WTC11 (cell line): ENCODE measurements around the gene PAK5. TPM values are rescaled to one million over a fixed set of nuclear protein-coding genes. Genes with fewer than 3 reads are reported as not detected.

ENCODE experiments used
- ATAC-seq: fragments of 200-7000 bp; cut with Tn5 transposase; 2 replicates; pipeline ENCODE4 v1.10.0; 2021; ENCODE audit warnings: mild to moderate bottlenecking, moderate library complexity
- CTCF ChIA-PET: fragments of 300-600 bp; sonication (Branson Sonifier 250); formaldehyde crosslinking; loops from one replicate; lab custom pipeline; 2021; ENCODE audit warnings: antibody characterized with exemption; lab: Charles Lee
- POLR2A ChIA-PET: fragments of 350-600 bp; sonication (Branson Sonifier 250); formaldehyde crosslinking; loops from one replicate; lab custom pipeline; 2021; ENCODE audit warnings: antibody characterized with exemption; lab: Charles Lee
- DNase-seq: peaks from one replicate; pipeline ENCODE4 v3.0.0; 2021; ENCODE audit warnings: low spot score
- H3K27ac Mint-ChIP-seq: 2 replicates; pipeline ENCODE4 v1.8.0; 2021; ENCODE audit warnings: mixed read lengths
- H3K27me3 Mint-ChIP-seq: 2 replicates; pipeline ENCODE4 v1.8.0; 2021; ENCODE audit warnings: low read depth, mild to moderate bottlenecking, moderate library complexity, mixed read lengths
- H3K36me3 Mint-ChIP-seq: 2 replicates; pipeline ENCODE4 v1.8.0; 2021; ENCODE audit warnings: mixed read lengths
- H3K4me1 Mint-ChIP-seq: 2 replicates; pipeline ENCODE4 v1.8.0; 2022; ENCODE audit warnings: mixed read lengths
- H3K4me3 Mint-ChIP-seq: 2 replicates; pipeline ENCODE4 v1.8.0; 2021; ENCODE audit warnings: mild to moderate bottlenecking, moderate library complexity, mixed read lengths
- H3K9me3 Mint-ChIP-seq: 2 replicates; pipeline ENCODE4 v1.8.0; 2021; ENCODE audit warnings: mixed read lengths
- CBFB ChIP-seq: sonication (generic); formaldehyde crosslinking; IDR thresholded peaks from 2 replicates; pipeline ENCODE4 v1.8.1; 2022; ENCODE audit warnings: mild to moderate bottlenecking, low read depth, missing genetic modification reagents
- CDX4 ChIP-seq: fragments of 250-450 bp; sonication (Bioruptor Pico); IDR thresholded peaks from 2 replicates; pipeline ENCODE4 v1.9.0; 2021; ENCODE audit warnings: moderate library complexity, mild to moderate bottlenecking, inconsistent platforms, borderline replicate concordance
- ESRRA ChIP-seq: sonication (generic); formaldehyde crosslinking; IDR thresholded peaks from 2 replicates; pipeline ENCODE4 v1.8.1; 2022; ENCODE audit warnings: mild to moderate bottlenecking, missing genetic modification reagents, borderline replicate concordance
- ETV6 ChIP-seq: sonication (generic); formaldehyde crosslinking; IDR thresholded peaks from 2 replicates; pipeline ENCODE4 v1.8.1; 2022; ENCODE audit warnings: mild to moderate bottlenecking, missing genetic modification reagents
- GABPB1 ChIP-seq: sonication (generic); formaldehyde crosslinking; IDR thresholded peaks from 2 replicates; pipeline ENCODE4 v1.8.1; 2023; ENCODE audit warnings: mild to moderate bottlenecking, missing genetic modification reagents
- JAZF1 ChIP-seq: fragments of 250-450 bp; sonication (Bioruptor Pico); IDR thresholded peaks from 2 replicates; pipeline ENCODE4 v1.9.0; 2021; ENCODE audit warnings: moderate library complexity, mild to moderate bottlenecking, inconsistent platforms
- NR2C2 ChIP-seq: sonication (generic); formaldehyde crosslinking; IDR thresholded peaks from 2 replicates; pipeline ENCODE4 v1.8.0; 2022; ENCODE audit warnings: mild to moderate bottlenecking, missing genetic modification reagents
- PREB ChIP-seq: sonication (generic); formaldehyde crosslinking; IDR thresholded peaks from 2 replicates; pipeline ENCODE4 v1.8.1; 2022; ENCODE audit warnings: mild to moderate bottlenecking, missing genetic modification reagents, moderate library complexity, borderline replicate concordance
- STAT6 ChIP-seq: sonication (generic); formaldehyde crosslinking; conservative IDR thresholded peaks from 2 replicates; pipeline ENCODE4 v1.8.1; 2023; ENCODE audit warnings: mild to moderate bottlenecking, low read depth, missing genetic modification reagents, moderate library complexity
- ZNF121 ChIP-seq: sonication (generic); formaldehyde crosslinking; IDR thresholded peaks from 2 replicates; pipeline ENCODE4 v1.8.0; 2023; ENCODE audit warnings: missing genetic modification reagents
- ZNF263 ChIP-seq: sonication (generic); formaldehyde crosslinking; IDR thresholded peaks from 2 replicates; pipeline ENCODE4 v1.8.1; 2022; ENCODE audit warnings: low read depth, mild to moderate bottlenecking, moderate library complexity, missing genetic modification reagents
- ZNF317 ChIP-seq: sonication (generic); formaldehyde crosslinking; IDR thresholded peaks from 2 replicates; pipeline ENCODE4 v1.8.1; 2023; ENCODE audit warnings: low read depth, mild to moderate bottlenecking, moderate library complexity, missing genetic modification reagents, borderline replicate concordance
- ZNF423 ChIP-seq: fragments of 250-450 bp; sonication (Bioruptor Pico); IDR thresholded peaks from 2 replicates; pipeline ENCODE4 v2.1.2; 2022; ENCODE audit warnings: mild to moderate bottlenecking, moderate library complexity
- total RNA-seq: library from RNA; stranded (reverse); gene quantifications from 3 replicates; pipeline ENCODE4 v1.2.3, GENCODE V29; 2021
- TF ChIP-seq, protein P1 (sequence below): fragments of 250-450 bp; sonication (Bioruptor Pico); IDR thresholded peaks from 2 replicates; pipeline ENCODE4 v1.9.0; 2021; ENCODE audit warnings: mild to moderate bottlenecking, borderline replicate concordance
- TF ChIP-seq, protein P2 (sequence below): sonication (generic); formaldehyde crosslinking; IDR thresholded peaks from 2 replicates; pipeline ENCODE4 v1.8.1; 2023; ENCODE audit warnings: mild to moderate bottlenecking, moderate library complexity, missing genetic modification reagents
- TF ChIP-seq, protein P3 (sequence below): fragments of 250-450 bp; sonication (Bioruptor Pico); IDR thresholded peaks from 2 replicates; pipeline ENCODE4 v1.9.0; 2021; ENCODE audit warnings: mild to moderate bottlenecking
- TF ChIP-seq, protein P4 (sequence below): sonication (generic); formaldehyde crosslinking; IDR thresholded peaks from 2 replicates; pipeline ENCODE4 v1.8.1; 2022; ENCODE audit warnings: low read depth, missing genetic modification reagents, borderline replicate concordance
- TF ChIP-seq, protein P5 (sequence below): sonication (generic); formaldehyde crosslinking; IDR thresholded peaks from 2 replicates; pipeline ENCODE4 v1.8.1; 2022; ENCODE audit warnings: low read depth, mild to moderate bottlenecking, moderate library complexity, missing genetic modification reagents, borderline replicate concordance

PAK5 gene
- total RNA-seq, 1 experiment from 2014 or later, result 0.31 TPM

DNA sequence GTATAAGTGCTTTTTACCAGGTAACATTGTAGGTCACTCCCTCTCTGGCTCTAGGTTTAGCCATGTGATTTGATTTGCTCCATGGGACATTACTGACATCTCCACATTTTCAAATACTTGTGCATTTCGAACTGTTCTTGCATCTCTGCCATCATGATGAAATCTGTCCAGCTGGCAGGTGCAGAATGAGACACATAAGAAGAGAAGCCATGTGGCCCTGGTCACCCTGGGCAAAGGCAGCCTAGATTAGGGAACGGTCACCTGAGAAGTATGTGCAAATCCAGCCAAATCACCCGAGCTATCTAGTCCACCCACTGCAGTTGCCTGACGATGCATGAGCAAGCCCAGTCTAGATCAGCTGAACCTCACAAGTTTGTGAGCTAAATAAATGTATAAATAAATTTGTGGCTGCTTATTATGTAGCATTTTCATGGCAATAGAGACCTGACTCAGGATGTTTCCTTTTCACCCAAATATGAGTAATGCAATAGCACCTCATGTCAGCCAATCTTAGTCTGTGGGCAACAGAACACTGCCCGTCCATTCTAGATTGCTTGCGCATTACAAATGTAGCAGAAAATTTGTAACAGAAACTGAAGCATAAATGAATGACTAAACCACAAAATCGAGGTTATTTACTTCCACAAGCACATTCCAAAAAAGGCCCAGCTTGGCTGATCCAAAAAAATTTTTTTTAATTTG, 115.2 kb downstream of the PAK5 start (continued):
- no peak for TF ChIP-seq CDX4 (CRISPR knock-in tag)
- no peak for TF ChIP-seq NR2C2 (CRISPR knock-in tag)
- no peak for TF ChIP-seq ETV6 (CRISPR knock-in tag)
- TF ChIP-seq PREB (CRISPR knock-in tag), result no peak
- TF ChIP-seq ESRRA (CRISPR knock-in tag), result no peak
- TF ChIP-seq ZNF423 (CRISPR knock-in tag), result no peak
- TF ChIP-seq STAT6 (CRISPR knock-in tag), result no peak
- TF ChIP-seq, protein P1, sequence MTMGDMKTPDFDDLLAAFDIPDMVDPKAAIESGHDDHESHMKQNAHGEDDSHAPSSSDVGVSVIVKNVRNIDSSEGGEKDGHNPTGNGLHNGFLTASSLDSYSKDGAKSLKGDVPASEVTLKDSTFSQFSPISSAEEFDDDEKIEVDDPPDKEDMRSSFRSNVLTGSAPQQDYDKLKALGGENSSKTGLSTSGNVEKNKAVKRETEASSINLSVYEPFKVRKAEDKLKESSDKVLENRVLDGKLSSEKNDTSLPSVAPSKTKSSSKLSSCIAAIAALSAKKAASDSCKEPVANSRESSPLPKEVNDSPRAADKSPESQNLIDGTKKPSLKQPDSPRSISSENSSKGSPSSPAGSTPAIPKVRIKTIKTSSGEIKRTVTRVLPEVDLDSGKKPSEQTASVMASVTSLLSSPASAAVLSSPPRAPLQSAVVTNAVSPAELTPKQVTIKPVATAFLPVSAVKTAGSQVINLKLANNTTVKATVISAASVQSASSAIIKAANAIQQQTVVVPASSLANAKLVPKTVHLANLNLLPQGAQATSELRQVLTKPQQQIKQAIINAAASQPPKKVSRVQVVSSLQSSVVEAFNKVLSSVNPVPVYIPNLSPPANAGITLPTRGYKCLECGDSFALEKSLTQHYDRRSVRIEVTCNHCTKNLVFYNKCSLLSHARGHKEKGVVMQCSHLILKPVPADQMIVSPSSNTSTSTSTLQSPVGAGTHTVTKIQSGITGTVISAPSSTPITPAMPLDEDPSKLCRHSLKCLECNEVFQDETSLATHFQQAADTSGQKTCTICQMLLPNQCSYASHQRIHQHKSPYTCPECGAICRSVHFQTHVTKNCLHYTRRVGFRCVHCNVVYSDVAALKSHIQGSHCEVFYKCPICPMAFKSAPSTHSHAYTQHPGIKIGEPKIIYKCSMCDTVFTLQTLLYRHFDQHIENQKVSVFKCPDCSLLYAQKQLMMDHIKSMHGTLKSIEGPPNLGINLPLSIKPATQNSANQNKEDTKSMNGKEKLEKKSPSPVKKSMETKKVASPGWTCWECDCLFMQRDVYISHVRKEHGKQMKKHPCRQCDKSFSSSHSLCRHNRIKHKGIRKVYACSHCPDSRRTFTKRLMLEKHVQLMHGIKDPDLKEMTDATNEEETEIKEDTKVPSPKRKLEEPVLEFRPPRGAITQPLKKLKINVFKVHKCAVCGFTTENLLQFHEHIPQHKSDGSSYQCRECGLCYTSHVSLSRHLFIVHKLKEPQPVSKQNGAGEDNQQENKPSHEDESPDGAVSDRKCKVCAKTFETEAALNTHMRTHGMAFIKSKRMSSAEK, result no peak
- TF ChIP-seq JAZF1, result no peak
- TF ChIP-seq, protein P2, sequence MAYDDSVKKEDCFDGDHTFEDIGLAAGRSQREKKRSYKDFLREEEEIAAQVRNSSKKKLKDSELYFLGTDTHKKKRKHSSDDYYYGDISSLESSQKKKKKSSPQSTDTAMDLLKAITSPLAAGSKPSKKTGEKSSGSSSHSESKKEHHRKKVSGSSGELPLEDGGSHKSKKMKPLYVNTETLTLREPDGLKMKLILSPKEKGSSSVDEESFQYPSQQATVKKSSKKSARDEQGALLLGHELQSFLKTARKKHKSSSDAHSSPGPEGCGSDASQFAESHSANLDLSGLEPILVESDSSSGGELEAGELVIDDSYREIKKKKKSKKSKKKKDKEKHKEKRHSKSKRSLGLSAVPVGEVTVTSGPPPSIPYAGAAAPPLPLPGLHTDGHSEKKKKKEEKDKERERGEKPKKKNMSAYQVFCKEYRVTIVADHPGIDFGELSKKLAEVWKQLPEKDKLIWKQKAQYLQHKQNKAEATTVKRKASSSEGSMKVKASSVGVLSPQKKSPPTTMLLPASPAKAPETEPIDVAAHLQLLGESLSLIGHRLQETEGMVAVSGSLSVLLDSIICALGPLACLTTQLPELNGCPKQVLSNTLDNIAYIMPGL (CRISPR knock-in tag), result no peak

GRCh38 chr20:9711872-9712271, 127.0 kb downstream of the PAK5 start:
- no peak overlapping the region for H3K27ac Mint-ChIP-seq
- H3K36me3 Mint-ChIP-seq, result no peaks in the 10 kb centered on the region
- CTCF ChIA-PET, result no interaction called here
- ATAC-seq (no peak), DNase-seq (no peak)
- no peaks in the 10 kb centered on the region for H3K9me3 Mint-ChIP-seq
- TF ChIP-seq GABPB1 (CRISPR knock-in tag) (no peak), STAT6 (CRISPR knock-in tag) (no peak), CBFB (CRISPR knock-in tag) (no peak), ZNF263 (CRISPR knock-in tag) (no peak), ZNF121 (no peak), ZNF317 (CRISPR knock-in tag) (no peak)
- TF ChIP-seq, protein P3, sequence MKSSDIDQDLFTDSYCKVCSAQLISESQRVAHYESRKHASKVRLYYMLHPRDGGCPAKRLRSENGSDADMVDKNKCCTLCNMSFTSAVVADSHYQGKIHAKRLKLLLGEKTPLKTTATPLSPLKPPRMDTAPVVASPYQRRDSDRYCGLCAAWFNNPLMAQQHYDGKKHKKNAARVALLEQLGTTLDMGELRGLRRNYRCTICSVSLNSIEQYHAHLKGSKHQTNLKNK, result no peak
- TF ChIP-seq, protein P4, sequence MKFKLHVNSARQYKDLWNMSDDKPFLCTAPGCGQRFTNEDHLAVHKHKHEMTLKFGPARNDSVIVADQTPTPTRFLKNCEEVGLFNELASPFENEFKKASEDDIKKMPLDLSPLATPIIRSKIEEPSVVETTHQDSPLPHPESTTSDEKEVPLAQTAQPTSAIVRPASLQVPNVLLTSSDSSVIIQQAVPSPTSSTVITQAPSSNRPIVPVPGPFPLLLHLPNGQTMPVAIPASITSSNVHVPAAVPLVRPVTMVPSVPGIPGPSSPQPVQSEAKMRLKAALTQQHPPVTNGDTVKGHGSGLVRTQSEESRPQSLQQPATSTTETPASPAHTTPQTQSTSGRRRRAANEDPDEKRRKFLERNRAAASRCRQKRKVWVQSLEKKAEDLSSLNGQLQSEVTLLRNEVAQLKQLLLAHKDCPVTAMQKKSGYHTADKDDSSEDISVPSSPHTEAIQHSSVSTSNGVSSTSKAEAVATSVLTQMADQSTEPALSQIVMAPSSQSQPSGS (CRISPR knock-in tag), result no peak
- TF ChIP-seq, protein P5, sequence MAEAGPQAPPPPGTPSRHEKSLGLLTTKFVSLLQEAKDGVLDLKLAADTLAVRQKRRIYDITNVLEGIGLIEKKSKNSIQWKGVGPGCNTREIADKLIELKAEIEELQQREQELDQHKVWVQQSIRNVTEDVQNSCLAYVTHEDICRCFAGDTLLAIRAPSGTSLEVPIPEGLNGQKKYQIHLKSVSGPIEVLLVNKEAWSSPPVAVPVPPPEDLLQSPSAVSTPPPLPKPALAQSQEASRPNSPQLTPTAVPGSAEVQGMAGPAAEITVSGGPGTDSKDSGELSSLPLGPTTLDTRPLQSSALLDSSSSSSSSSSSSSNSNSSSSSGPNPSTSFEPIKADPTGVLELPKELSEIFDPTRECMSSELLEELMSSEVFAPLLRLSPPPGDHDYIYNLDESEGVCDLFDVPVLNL, result no peak
- H3K4me1 Mint-ChIP-seq, result no peaks in the 10 kb centered on the region
- no peak overlapping the region for H3K4me3 Mint-ChIP-seq
- H3K27me3 Mint-ChIP-seq, result no peaks in the 10 kb centered on the region; the same call in 1 of the 2 replicates
- POLR2A ChIA-PET, result no interaction called here
